Fibroblast of skin of back (primary cell): ENCODE measurements around the gene ZAR1L.

Experiments
- DNase-seq: peaks from one replicate; pipeline ENCODE4 v3.0.0-alpha.2; 2013

The ZAR1L gene

DNA sequence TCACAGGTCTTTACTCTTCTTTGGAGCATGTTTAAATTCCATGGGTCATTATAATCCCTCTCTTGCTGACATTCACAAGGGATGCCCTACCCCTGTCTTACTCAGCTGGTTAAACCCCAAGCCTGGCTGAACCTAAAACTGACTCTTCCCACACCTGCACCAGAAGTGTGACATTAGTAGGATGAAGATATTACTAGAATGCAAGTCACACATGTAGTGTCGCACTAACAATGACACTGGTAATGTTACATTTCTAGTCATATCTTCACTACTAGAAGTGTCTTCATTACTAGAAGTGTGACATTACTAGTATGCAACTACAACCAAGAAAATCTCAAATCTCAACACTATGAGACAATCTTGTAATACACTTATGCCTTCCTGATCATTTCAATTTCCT lies 14.2 kb downstream of the ZAR1L start:
- DNase-seq, result no peak

DNA sequence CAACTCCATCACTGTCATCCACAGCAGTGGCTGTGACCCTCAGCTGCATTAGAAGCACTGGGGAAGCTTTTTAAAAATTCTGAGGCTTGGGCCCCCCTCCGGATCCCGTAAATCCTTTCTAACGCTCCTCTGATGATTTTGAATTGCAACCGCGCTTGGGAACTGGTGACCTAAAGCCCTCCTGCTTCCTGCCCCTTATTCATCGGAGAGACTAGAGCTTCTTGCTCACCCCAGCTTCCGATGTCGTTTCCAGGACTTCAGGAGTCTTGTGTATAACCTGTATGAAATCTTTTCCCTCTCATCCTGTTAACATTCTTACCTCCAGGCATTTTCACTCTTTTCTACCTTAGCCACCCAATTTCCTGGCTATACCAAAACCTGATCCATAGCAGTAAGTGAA lies 14.8 kb downstream of the ZAR1L start:
- no peak for DNase-seq

DNA sequence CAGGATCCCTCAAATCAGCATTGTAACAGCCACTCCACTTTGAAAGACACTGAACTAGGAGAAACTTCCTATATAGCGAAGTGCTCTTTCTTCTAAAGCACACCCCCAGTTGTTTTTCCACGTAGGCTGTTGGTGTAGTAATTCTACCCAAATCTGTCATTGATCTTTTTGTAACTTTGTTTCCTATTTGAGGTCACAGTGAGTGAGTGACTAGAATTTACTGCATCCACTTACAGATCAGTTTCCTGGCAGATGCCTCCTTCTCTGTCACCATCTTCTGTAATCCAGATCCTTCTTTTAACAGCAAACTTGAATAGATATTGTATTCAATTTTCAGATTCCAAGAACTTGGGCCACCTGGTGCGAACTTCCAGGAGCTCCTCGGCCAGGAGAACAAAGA lies 15.3 kb downstream of the ZAR1L start:
- no peak for DNase-seq

DNA sequence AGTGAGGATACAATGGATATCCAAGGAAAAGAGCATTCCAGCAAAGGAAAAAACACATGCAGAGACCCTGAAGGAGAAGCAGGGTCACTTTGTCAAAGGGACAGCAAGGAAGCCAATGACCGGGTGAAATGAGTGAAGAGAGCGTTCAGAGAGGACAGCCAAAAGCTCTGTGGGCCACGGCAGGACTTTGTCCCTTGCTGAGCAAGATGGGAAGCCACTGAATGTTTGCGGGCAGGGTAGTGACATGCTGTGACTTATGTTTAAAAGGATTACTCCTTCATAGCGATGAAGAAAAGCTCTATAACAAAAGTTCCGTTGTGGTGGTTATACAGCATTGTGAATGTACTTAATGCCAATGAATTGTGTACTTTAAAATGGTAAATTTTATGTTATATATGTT lies 16.5 kb downstream of the ZAR1L start:
- DNase-seq, result no peak

DNA sequence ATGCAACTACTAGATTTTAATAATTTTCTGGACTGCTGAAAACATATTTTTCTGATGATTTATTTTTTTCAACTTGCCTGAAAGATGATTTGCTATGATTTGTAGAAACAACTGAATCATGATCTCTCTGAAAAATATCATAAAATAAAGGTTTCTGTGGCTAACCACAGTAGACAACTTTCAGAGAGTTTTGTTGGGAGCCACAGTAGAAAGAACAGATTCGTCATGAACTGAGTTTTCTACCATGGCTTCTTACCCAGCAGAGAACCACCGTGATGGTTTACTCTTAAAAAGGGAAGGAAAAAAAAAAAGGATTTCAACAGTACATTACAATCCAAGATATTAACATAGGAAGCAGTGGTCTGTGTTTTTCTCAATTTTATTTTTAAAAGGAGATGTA lies 18.0 kb downstream of the ZAR1L start:
- no peak for DNase-seq

DNA sequence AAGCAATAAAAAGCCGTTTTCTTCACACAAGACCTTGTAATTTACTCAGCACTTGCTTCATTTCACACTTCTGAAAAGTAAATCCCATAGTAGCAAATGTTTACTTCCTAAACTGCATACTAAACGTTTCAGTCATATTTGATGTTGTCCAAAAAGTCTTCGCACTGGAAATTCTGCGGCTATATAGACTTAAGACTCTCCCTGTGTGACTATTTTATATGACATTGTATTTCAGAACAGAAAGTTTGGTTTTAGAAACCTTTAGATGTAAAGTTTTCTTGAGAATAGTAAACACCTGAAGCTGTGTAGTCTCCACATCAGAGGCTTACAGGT lies 29.6 kb downstream of the ZAR1L start:
- no peak for DNase-seq

DNA sequence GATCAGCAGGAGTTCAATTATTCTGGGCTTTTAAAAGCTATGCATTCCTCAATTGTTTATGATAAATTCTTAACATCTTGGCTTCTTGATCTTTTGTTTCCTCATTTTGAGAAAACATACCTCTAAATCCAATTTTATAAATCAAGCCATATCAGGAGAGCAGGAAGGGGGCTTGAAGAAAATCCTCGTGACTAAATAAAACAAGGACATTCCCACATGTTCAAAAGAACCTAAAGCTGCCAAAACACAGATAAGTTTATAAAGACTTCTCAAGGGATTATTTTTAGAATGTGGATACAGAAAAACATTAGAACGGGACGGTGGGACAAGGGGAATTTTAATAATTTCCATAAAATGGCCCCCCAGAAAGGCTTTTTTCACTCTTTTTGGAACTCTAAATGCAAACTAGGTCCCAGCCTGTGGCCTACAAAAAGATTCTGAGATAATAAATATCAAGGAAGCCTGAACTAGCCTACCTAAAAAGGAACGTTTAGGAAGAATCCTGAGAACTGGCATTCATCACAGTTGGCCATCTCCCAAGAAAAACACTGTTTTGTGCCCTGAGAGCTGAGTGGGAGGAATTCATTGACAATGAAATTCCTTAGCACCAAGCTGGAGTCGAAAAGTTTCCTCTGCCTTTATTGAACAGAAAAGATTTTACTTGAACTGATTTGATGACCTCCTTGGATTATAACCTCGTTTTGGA lies 30.1 kb downstream of the ZAR1L start:
- peak; percentile 88 for DNase-seq

DNA sequence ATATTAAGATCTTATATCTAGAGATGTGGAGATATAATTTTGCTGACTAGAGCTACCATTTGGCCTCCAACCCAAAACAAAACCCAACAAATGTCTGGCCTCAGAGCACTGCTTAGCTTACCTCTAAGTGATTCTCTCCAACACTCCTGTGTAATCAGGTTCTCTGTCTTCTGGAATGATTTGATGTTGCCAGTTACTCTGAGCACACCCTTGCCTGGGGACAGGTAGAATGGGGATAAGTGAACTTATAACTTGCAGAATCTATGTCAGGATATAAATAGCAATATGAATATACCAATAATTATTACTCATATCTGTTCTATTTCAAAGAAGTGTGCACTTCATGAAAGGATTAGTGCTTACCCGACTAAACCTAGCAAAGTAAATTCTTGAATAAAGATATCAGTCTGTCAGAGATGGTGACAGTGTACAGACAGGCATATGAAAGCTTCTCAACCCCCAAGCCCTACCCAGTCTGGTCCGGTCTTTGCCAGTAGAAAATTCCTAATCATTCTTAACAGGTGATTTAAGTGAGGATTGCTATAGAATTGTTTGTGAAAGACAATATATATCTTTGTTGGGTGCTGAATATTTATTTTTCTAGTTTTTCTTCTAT lies 33.0 kb downstream of the ZAR1L start:
- DNase-seq, result no peak

DNA sequence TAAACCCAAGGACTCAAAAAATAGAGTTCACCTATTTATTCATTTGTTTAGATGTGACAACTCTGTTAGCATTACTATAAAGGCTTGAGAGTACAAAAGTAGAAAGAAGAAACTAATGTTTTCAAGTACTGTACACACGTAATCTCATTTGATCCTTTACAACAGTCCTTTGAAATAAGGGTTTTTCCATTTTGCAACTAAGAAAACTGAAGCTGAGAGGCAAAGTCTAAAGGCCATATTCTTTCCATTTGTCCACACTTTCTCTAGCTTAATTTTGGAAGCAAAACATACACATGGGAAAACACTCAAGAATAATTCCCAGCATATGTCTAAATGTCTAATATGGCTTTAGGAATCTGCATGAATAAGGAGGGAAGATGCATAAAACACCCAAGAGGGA lies 34.1 kb downstream of the ZAR1L start:
- no peak for DNase-seq

DNA sequence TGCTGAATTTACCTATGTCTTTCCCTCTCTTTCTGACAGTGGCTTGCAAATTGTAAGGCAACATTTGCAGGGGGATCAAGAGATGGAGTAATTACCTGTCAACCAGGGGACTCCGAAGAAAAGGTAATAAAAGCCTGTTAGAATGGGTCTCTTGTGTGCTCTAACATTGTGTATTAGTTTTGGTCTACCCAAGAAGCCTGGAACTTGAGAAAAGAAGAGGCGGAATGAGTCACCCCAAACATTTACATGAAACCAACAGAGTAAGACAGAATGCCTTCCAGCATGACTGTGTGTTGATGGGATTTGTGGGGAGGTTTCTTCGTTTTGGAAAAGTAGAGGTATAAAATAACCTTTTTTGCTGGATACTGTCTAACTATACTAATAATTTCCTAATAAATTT lies 36.7 kb downstream of the ZAR1L start:
- DNase-seq, result no peak

DNA sequence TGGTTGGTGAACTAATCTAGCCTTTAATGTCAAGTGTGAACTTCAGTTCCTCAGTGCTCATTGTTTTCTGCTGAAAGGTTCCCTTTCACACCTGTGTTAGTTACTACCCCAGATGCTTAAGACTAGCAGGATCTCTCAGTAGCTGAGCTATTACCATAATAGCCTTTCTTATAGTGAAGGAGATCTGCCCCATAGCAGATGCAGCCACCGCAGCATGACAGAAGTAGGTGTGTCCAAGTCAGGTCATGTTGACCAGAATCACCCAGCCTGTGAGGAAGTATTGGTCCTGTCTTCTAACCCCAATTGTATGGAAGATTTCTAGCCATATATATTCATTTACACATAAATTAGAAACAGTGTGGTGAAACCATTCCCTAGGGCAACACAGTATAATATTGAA lies 37.3 kb downstream of the ZAR1L start:
- DNase-seq, result no peak

DNA sequence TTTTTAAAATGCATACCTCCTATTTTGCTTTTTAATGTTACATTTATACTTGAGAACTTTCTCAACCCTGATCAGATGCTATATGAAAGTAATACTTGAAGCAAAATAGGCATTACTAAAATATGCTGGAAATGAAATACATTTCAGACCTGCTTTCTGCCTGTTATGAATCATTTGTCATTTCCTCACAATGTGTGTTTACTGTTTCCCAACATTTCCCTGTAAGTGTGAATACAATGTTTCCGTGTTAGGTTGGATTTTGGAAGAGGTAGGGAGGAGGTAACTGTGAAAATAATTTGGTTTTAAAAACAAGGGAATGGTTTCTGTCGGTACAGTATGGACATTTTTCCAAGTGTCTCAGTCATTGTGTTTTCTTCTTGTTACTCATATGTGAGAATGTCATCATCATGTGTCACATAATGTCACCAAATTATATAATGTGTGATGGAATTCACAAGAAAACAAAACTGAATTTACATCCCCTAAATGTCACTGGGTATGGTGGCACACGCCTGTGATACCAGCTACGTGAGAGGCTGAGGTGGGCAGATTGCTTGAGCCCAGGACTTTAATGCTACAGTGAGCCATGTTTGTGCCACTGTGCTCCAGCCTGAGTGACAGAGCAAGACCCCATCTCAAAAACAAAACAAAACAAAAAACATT lies 43.0 kb downstream of the ZAR1L start:
- DNase-seq, result no peak

DNA sequence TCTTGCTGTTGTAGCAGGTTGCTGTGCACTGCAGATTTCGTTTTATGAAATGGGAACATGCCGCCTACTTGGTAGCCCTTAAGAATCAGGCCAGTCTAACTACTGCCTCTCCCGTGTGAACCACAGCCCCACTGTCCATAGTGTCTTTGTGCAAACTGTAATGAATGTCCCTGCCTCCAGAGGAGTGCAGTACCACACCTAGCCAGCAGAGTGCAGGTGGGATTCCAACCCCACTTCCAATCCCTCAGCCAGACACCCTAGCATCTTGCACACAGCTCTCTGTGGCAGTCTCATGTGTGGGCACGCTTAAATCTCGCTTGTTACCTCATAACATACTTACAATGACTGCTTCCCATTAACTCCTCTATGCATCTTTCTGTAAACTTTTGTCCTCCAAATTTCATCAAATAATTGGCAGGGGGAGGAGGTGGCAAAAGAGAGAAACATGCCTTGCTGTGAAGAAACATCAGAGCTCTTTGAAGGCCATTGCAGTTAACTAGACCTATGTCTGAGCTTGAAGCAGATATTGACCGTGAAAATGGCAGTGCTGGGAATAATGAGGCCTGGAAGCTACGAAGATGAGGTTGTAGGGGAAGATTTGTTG lies 47.2 kb downstream of the ZAR1L start:
- DNase-seq, result no peak

DNA sequence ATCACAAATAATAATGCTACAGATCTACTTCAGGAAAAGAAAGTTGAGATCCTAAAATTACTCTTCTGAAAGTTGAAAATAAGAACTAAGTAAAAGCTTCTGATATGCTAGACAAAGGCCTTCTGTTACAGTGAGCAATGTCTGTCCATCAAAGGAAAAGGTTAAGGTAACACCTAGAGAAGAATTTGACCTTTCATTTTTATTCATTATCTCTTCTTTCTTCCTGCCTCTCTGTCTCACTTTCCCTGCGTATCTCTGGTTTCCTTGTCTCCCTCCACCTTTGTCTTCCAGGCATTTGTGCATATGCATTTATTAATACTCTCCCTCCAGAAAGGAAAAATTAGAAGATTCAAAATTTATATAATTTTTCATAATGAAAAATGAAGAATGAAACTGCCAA lies 49.0 kb downstream of the ZAR1L start:
- DNase-seq, result no peak

DNA sequence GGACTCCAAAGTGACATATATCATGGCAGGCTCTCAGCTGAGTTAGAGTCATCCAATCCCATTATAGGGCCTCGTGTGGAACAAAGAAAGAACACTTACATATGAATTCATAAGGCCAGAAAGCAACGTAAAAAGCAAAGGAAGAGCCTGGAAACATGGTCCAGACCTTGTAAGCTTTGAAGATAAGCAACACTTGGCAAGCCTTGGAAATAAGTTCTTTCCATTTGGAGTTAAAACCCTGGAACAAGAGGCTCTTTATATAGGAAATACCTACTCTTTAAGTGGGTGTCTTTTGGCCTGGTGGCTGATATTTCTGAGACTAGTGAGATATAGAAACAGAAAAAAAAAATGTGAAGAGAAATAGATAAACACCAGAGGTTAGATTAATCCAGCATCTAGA lies 49.4 kb downstream of the ZAR1L start:
- DNase-seq, result no peak

DNA sequence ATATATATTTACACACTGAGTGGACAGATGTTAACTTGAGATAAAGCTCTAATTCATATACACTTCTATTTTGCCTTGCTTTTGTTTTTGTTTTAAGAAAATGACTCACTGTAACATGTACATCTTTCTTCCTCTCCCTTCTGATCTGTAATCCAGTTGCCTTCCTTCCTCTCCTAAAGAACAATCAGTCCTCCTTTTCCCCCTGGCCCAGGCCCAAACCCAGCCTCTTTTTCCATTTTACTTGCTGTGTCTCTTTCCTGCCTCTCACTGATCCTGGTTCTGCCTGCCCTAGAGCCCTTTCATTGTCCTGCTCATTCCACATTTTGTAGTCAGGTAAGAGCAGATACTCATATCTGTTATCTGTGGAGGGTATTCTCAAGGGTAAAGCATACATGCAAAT lies 50.8 kb downstream of the ZAR1L start:
- DNase-seq, result no peak

DNA sequence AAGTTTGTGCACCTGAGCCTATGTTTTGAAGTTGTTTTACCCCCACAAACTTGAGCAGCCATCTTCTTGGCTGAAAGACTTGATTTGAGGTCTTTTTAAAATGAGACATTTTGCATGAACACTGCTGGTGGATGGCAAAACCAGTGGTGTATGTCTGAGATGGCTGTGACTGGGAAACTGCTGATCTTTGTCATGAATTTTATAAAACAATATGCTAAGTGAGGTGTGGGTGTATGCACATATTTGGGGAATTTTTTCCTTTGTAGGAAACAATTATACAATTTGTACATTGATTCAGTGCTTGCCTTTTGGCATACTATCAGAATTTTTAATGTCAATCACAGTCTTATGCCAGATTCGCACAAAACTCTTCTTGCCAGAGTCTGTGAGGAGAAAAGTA lies 52.5 kb downstream of the ZAR1L start:
- DNase-seq, result no peak

DNA sequence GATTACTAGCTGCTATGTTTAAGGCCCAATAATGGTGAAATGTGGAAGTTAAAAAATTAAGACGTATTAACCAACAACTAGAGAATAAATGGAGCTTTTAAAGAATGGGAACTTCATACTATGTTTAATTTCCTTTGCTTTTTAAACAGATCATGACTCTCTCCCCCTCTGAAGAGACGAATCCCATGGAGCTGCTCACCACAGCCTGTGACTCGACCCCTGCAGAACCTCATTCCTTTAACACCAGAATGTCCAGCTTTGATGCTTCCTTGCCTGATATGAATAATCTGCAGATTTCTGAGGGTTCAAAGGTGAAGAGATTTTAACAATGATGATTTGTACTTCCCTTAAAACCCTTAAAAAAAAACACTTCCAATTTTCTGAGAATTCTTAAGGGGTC lies 53.0 kb downstream of the ZAR1L start:
- no peak for DNase-seq

DNA sequence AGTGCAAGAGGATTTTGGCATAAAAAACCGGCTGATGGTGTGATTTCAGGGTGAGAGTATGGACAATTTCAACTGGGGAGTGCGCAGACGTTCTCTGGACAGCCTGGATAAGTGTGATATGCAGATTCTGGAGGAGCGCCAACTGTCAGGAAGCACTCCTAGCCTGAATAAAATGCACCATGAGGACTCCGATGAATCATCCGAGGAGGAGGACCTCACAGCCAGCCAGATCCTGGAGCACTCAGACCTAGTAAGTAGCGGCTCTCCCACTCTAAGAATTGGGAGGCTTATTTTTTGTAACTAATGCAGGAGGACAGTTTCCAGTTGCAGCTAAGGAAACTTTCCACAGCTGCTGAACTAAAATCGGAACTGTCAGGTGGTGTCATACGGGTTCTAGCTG lies 53.6 kb downstream of the ZAR1L start:
- peak; percentile 85 for DNase-seq

DNA sequence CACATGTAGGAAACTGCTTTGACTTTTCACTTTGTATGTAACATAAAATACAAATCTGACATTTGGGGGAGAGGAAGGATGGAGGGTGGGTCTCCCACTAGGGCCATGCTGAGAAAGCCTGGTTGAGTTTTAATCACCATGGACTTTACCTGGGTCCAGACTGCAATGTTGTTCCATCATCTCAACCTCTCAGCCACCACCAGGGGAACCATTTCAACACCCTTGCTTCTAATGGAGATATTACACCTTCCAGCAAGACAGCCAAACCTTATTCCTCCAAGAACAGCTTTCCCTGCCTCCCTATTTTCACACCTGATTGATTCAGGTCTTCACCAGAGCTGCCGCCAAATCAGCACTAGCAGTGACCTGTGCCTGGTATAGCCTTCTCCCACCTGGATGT lies 56.0 kb downstream of the ZAR1L start:
- no peak for DNase-seq

DNA sequence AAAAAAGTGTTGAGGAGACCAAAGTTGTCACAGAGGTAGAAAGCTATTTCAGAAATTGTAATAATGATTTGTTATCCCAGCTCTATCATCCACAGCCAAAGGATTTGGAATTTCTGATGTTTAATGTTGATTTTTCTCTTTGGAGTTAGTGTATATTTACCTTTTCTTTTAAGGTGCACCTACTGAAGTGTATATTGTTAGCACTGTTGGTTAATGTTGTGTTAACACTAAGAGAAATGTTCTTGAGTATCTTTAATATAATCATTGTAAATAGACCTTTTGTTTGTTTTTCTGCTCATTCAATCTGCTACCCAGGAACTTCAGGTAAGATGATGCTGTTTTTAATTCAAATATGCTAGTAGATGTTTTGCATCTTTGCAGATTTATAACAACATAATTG lies 57.5 kb downstream of the ZAR1L start:
- DNase-seq, result no peak

DNA sequence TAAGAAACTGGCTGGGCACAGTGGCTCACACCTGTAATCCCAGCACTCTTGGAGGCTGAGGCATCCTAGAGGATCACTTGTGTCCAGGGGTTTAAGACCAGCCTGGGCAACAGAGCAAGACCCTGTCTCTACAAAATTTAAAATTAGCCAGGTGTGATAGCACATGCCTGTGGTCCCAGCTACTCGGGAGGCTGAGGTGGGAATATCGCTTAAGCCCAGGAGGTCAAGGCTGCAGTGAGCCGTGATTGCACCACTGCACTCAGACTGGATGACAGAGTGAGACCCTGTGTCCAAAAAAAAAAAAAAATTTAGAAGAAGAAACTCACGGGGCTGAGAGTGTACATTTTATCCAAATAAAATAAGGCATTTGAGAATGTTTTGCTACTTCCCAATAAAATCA lies 58.9 kb downstream of the ZAR1L start:
- DNase-seq, result no peak

DNA sequence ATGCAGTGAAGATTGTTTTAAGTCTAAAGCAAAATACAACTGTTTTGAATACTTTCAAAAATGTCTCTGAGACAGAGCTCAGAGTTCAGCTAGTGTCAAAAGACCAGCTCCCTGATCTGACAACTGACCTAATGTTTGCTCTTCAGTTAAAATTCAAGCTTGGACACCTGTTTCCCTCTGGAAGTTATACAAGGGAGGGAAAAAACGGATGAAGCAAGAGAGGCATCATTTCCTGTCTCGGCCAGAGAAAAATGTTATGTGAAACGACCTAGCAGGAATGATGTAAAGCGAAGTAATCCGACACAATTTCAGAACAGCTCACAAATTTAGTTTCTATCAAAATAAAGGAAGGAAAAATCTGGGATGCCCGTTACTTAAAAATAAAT lies 59.4 kb downstream of the ZAR1L start:
- no peak for DNase-seq
